Panc1 (cell line): Measurements from ENCODE around the gene NSRP1. TPM values are rescaled to one million over a fixed set of nuclear protein-coding genes. Genes with fewer than 3 reads are reported as not detected.

Source experiments
- ATAC-seq: fragments of 200-7000 bp; cut with Tn5 transposase; 2 replicates; pipeline ENCODE4 v1.9.1; 2020; ENCODE audit warnings: mild to moderate bottlenecking, moderate library complexity
- BruUV-seq: library from RNA; stranded (reverse); fragments of 400-500 nt; replicated peaks from 2 replicates; lab custom pipeline; 2021; lab: Mats Ljungman, UMichigan
- CTCF ChIA-PET: fragments of 300-600 bp; sonication (Branson Sonifier 250); formaldehyde crosslinking; loops from one replicate; lab custom pipeline; 2022; ENCODE audit warnings: antibody characterized with exemption; lab: Charles Lee
- POLR2A ChIA-PET: fragments of 300-600 bp; sonication (Branson Sonifier 250); formaldehyde crosslinking; loops from one replicate; lab custom pipeline; 2022; ENCODE audit warnings: antibody characterized with exemption; lab: Charles Lee
- DNase-seq: peaks from one replicate; pipeline ENCODE4 v3.0.0-alpha.2; 2010; ENCODE audit warnings: low read depth, low spot score
- H3K27ac ChIP-seq: 2 replicates; pipeline ENCODE4 v1.5.1; 2011; ENCODE audit warnings: mild to moderate bottlenecking, low read length, inconsistent platforms
- H3K27me3 ChIP-seq: fragments of 200-500 bp; sonication (Bioruptor generic); 2 replicates; pipeline ENCODE4 v1.6.0; 2014; ENCODE audit warnings: low read length, inconsistent platforms; ENCODE audit not compliant: control insufficient read depth, insufficient read depth
- H3K36me3 ChIP-seq: fragments of 200-500 bp; sonication (Bioruptor generic); 2 replicates; pipeline ENCODE4 v1.5.1; 2014; ENCODE audit warnings: inconsistent platforms, mild to moderate bottlenecking, low read length, moderate library complexity; ENCODE audit not compliant: control insufficient read depth, insufficient read depth
- H3K4me1 ChIP-seq: 2 replicates; pipeline ENCODE4 v1.5.1; 2011; ENCODE audit warnings: inconsistent platforms, mild to moderate bottlenecking, low read length, moderate library complexity; ENCODE audit not compliant: control insufficient read depth, insufficient read depth
- H3K4me3 ChIP-seq, 2 experiments: 2 replicates each; pipeline ENCODE4 v1.5.1; 2011 to 2012; ENCODE audit warnings: low read depth in 2 of 2, low read length in 2 of 2, mild to moderate bottlenecking in 2 of 2, inconsistent platforms in 1 of 2, moderate library complexity in 1 of 2
- H3K9me3 ChIP-seq: fragments of 200-500 bp; sonication (Bioruptor generic); 2 replicates; pipeline ENCODE4 v1.5.1; 2014; ENCODE audit warnings: low read depth, mild to moderate bottlenecking, inconsistent platforms, low read length, moderate library complexity; ENCODE audit not compliant: control insufficient read depth, insufficient read depth
- POLR2AphosphoS5 ChIP-seq: IDR thresholded peaks from 2 replicates; pipeline ENCODE4 v1.6.1; 2012; ENCODE audit warnings: mild to moderate bottlenecking, low read depth, low read length, moderate library complexity
- SIN3A ChIP-seq: IDR thresholded peaks from 2 replicates; pipeline ENCODE4 v1.6.1; 2012; ENCODE audit warnings: low read depth, mild to moderate bottlenecking, low read length, moderate library complexity, borderline replicate concordance; ENCODE audit not compliant: insufficient read depth
- TCF7L2 ChIP-seq: IDR thresholded peaks from 2 replicates; pipeline ENCODE4 v1.6.1; 2011; ENCODE audit warnings: mild to moderate bottlenecking, low read depth, low read length, inconsistent platforms
- in situ Hi-C: cut with HindIII; loops from 2 replicates; pipeline ENCODE4 v1.10.0; 2016; ENCODE audit warnings: low sequenced_read_pairs, low pct_unique_long_range_greater_than_20kb
- intact Hi-C: fragments of 100-400 bp; cut with micrococcal nuclease; formaldehyde crosslinking; loops from one replicate; pipeline ENCODE4 v1.10.0; 2022; ENCODE audit not compliant: unreplicated experiment
- total RNA-seq: library from RNA; stranded (reverse); gene quantifications from one replicate; pipeline ENCODE4 v1.2.1, GENCODE V29; 2021; ENCODE audit not compliant: unreplicated experiment
- TF ChIP-seq, protein P1 (sequence below): fragments of 450-650 bp; IDR thresholded peaks from 2 replicates; pipeline ENCODE4 v1.5.1; 2017; ENCODE audit warnings: mild to moderate bottlenecking
- TF ChIP-seq, protein P2 (sequence below), 2 experiments: IDR thresholded peaks; 2 replicates each; pipeline ENCODE4 v1.6.1; 2011 to 2012; ENCODE audit warnings: low read depth in 2 of 2, control low read depth in 1 of 2, low read length in 1 of 2, mild to moderate bottlenecking in 1 of 2, moderate library complexity in 1 of 2; ENCODE audit not compliant: insufficient read depth in 1 of 2

NSRP1 gene
- total RNA-seq, 1 experiment from 2014 or later: 30.5 TPM

DNA sequence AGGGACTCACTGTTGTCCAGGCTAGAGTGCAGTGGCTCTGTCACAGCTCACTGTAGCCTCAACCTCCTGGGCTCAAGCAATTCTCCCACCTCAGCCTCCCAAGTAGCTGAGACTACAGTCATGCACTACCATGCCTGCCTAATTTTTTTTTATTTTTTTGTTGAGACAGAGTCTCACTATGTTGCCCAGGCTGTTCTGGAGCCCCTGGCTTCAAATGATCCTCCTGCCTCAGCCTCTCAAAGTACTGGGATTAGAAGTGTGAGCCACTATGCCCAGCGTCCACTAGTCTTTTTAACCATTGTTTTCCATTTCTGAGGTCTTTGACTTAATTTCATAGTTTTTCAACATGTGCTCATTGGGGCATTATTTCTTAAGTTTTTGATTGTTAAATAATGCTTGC lies 13.5 kb downstream of the NSRP1 start:
- H3K27ac ChIP-seq: no peak overlapping the region
- no peak overlapping the region for H3K4me3 ChIP-seq
- ChIA-PET CTCF (no interaction called here), POLR2A (interaction anchor here (0.5 kb wide), 1 partner anchor 12 kb away, joined by 3 read pairs; no protein-coding TSS in a partner anchor)
- in situ Hi-C loops (no loop called here), intact Hi-C loops (no loop called here)
- H3K36me3 ChIP-seq: peaks cover 34% of the 10 kb centered on the region
- no peaks in the 10 kb centered on the region for H3K27me3 ChIP-seq
- TF ChIP-seq TCF7L2 (no peak), POLR2AphosphoS5 (no peak), SIN3A (no peak)
- TF ChIP-seq, protein P1, sequence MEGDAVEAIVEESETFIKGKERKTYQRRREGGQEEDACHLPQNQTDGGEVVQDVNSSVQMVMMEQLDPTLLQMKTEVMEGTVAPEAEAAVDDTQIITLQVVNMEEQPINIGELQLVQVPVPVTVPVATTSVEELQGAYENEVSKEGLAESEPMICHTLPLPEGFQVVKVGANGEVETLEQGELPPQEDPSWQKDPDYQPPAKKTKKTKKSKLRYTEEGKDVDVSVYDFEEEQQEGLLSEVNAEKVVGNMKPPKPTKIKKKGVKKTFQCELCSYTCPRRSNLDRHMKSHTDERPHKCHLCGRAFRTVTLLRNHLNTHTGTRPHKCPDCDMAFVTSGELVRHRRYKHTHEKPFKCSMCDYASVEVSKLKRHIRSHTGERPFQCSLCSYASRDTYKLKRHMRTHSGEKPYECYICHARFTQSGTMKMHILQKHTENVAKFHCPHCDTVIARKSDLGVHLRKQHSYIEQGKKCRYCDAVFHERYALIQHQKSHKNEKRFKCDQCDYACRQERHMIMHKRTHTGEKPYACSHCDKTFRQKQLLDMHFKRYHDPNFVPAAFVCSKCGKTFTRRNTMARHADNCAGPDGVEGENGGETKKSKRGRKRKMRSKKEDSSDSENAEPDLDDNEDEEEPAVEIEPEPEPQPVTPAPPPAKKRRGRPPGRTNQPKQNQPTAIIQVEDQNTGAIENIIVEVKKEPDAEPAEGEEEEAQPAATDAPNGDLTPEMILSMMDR: no peak
- TF ChIP-seq, protein P2, sequence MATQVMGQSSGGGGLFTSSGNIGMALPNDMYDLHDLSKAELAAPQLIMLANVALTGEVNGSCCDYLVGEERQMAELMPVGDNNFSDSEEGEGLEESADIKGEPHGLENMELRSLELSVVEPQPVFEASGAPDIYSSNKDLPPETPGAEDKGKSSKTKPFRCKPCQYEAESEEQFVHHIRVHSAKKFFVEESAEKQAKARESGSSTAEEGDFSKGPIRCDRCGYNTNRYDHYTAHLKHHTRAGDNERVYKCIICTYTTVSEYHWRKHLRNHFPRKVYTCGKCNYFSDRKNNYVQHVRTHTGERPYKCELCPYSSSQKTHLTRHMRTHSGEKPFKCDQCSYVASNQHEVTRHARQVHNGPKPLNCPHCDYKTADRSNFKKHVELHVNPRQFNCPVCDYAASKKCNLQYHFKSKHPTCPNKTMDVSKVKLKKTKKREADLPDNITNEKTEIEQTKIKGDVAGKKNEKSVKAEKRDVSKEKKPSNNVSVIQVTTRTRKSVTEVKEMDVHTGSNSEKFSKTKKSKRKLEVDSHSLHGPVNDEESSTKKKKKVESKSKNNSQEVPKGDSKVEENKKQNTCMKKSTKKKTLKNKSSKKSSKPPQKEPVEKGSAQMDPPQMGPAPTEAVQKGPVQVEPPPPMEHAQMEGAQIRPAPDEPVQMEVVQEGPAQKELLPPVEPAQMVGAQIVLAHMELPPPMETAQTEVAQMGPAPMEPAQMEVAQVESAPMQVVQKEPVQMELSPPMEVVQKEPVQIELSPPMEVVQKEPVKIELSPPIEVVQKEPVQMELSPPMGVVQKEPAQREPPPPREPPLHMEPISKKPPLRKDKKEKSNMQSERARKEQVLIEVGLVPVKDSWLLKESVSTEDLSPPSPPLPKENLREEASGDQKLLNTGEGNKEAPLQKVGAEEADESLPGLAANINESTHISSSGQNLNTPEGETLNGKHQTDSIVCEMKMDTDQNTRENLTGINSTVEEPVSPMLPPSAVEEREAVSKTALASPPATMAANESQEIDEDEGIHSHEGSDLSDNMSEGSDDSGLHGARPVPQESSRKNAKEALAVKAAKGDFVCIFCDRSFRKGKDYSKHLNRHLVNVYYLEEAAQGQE (IDR thresholded peaks at IDR 0.05; ENCODE audit: insufficient read depth in 1 of 2, low read depth in 2 of 2, low read length in 1 of 2): no peak
- no peaks in the 10 kb centered on the region for H3K4me1 ChIP-seq
- no peaks in the 10 kb centered on the region for H3K9me3 ChIP-seq
- ATAC-seq: no peak
- no TSS peak for BruUV-seq
- no peak for DNase-seq

DNA sequence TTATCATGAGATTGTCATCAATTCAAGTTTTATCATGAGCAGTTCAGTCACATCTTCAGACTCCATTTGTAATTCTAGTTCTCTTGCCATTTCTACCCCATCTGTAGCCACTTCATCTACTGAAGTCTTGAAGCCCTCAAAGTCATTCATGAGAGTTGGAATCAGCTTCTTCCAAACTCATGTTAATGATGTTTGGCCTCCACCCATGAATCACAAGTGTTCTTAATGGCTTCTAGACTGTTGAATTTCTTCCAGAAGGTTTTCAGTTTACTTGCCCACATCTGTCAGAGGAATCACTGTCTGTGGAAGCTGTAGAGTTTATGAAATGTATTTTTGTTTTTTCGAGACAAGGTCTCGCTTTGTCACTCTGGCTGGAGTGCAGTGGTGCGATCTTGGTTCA lies 16.0 kb downstream of the NSRP1 start:
- Histone ChIP-seq H3K27me3 (no peaks in the 10 kb centered on the region), H3K4me3 (no peak overlapping the region), H3K9me3 (no peaks in the 10 kb centered on the region), H3K4me1 (no peaks in the 10 kb centered on the region), H3K36me3 (peaks cover 39% of the 10 kb centered on the region), H3K27ac (no peak overlapping the region)
- no TSS peak for BruUV-seq
- in situ Hi-C loops (no loop called here), intact Hi-C loops (no loop called here)
- ATAC-seq (no peak), DNase-seq (no peak)
- TF ChIP-seq, protein P2 (IDR thresholded peaks at IDR 0.05; ENCODE audit: insufficient read depth in 1 of 2, low read depth in 2 of 2, low read length in 1 of 2): no peak
- ChIA-PET CTCF (interaction anchor here (0.6 kb wide), 2 partner anchors 35 to 98 kb away, joined by 7 to 14 read pairs; no protein-coding TSS in a partner anchor), POLR2A (interaction anchor here (1.2 kb wide), 1 partner anchor 10 kb away, joined by 3 read pairs; no protein-coding TSS in a partner anchor)
